T-helper 2 cell treated with Interferon-gamma antibody and Interleukin-4, amounts not matched to agents 100 ng/mL and 5 ng/mL, for 36 hours (primary cell): ENCODE data around the gene PTH2. TPM values are rescaled to one million over a fixed set of nuclear protein-coding genes. Genes with fewer than 3 reads are reported as not detected.
"Not testable (repeated sequence)": the region's sequence is repeated elsewhere in the genome, so short reads cannot be mapped to it uniquely, and the experiment has no call there.

Source experiments
- intact Hi-C: fragments of 100-400 bp; cut with micrococcal nuclease; formaldehyde crosslinking; loops from one replicate; pipeline ENCODE4 v1.15.1; 2023
- total RNA-seq: library from RNA; stranded (reverse); gene quantifications from 2 replicates; pipeline ENCODE4 v1.2.3, GENCODE V29; 2022

The PTH2 gene, protein sequence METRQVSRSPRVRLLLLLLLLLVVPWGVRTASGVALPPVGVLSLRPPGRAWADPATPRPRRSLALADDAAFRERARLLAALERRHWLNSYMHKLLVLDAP
- total RNA-seq: not detected in 2 replicates

DNA sequence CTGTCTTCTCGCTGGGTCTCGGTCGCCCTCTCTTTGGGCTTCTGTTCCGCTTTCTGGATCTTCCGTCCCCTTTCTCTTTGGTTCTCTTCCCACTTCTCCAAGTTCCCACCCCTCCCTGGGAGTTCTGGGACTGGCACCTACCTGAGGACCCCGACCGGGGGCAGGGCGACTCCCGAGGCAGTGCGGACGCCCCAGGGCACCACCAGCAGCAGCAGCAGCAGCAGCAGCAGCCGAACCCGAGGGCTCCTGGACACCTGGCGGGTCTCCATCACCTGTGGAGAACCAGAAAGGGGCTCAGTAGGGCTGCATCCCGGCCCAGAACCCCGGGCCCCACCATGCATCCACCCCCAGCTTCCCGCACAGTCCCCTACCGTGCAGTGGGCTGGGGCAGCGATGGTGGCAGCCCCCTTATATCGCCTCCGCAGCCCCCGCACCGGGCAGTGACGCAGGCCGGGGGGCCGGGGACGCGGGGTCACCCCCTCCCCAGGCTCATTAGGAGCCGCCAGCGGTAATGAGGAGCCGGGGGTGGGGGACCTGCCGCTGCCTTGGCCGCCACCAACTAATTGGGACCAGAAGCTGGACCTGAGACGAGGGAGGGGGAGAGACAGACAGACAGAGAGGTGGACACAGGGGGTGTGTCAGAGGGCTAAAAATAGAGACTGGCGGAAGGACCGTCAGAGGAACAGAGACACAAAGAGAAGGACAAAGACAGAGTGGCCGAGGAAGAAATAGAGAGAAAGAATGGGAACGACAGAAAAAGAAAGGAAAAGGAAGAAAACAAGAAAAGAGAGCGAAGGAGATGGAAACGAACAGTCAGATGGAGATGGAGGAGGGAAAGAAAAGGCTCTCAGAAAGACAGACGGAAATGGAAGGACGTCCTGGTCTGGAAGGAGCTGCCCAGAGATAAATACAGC is at the start of gene PTH2:
Gene PTH2 (minus strand): TSS at position 371 of the 914 bp plus-strand sequence. CDS start 102 bp downstream, at position 269.
- intact Hi-C loops: loop anchor here (2.0 kb wide), 1 partner anchor 19 kb away; no protein-coding TSS in a partner anchor

DNA sequence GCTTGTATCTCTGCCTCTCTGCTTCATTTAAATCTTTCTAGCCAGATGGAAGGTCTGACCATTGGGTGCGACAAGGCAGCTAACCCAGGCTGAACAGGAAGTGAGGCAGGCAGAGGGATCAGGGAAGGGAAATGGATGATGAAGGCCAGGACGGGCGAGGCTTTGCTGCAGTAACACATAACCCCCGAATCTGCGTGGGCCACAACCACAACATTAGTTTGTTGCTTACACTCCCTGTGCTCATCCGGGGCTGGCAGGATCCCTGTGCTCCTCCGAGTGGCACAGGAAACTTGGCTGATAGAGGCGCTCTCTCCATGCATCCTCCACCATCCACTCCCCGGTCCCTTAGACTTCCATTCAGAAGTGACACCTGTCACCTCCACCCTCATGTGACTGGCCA is 49.7 kb upstream of the PTH2 start:
- intact Hi-C loops: loop anchor here (10.0 kb wide), 1 partner anchor 478 kb away; the partner anchor contains the start of genes GYS1 and RUVBL2

- intact Hi-C loops: loop anchor here (1.0 to 10.0 kb wide), 3 partner anchors 78 to 476 kb away; partner anchors contain the start of genes GYS1 and RUVBL2
These were observed 47.4 kb upstream of the PTH2 start for GRCh38 chr19:49470615-49470978.

- intact Hi-C loops: loop anchor here (1.0 to 10.0 kb wide), 4 partner anchors 17 to 475 kb away; partner anchors contain the start of genes ALDH16A1, GYS1 and RUVBL2
These were observed 46.8 kb upstream of the PTH2 start for GRCh38 chr19:49469828-49470614.

- intact Hi-C loops: loop anchor here (1.0 kb wide), 1 partner anchor 16 kb away; the partner anchor contains the start of gene ALDH16A1
These were observed 45.7 kb upstream of the PTH2 start for GRCh38 chr19:49468746-49469447.

- intact Hi-C loops: no loop called here
These were observed 45.0 kb upstream of the PTH2 start for GRCh38 chr19:49468199-49468598.

DNA sequence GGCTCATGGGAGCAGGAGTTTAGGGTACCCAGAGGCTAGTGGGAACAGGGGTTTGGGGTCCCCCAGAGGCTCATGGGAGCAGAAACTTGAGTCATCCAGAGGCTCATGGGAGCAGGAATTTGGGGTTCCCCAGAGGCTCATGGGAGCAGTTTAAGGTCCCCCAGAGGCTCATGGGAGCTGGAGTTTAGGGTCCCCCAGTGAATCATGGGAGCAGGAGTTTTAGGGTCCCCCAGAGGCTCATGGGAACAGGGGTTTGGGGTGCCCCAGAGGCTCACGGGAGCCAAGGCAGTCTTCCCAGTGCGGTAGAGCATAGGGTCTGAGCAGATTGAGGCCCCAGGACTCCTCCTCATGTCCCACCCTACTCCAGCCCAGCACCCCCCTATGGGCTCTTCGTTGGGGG is 42.1 kb upstream of the PTH2 start:
- intact Hi-C loops: no loop called here

GRCh38 chr19:49463960-49464740 is 40.9 kb upstream of the PTH2 start:
- intact Hi-C loops: no loop called here

DNA sequence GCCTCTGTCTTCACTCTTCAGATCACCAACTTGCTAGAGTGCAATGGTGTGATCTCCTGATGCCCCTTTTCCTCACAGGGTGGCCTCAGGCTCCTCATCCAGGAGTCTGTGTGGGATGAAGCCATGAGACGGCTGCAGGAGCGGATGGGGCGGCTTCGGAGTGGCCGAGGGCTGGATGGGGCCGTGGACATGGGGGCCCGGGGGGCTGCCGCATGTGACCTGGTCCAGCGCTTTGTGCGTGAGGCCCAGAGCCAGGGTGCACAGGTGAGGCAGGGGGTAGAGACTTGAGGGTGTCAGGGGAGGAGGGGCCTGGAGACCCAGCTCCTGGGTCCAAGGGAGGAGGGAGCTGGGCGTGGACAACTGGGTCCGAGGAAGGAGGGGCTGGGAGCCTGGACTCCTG is 39.3 kb upstream of the PTH2 start:
- intact Hi-C loops: no loop called here

DNA sequence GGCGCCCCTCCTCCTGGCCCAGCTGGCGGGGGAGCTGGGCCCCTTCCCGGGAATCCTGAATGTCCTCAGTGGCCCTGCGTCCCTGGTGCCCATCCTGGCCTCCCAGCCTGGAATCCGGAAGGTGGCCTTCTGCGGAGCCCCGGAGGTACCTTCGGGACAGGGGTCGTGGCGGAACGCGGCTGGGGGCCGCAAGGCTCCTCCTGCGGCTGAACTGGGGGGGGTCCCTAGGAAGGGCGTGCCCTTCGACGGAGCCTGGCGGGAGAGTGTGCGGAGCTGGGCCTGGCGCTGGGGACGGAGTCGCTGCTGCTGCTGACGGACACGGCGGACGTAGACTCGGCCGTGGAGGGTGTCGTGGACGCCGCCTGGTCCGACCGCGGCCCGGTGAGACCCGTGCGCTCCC is 38.4 kb upstream of the PTH2 start:
- intact Hi-C loops: no loop called here

DNA sequence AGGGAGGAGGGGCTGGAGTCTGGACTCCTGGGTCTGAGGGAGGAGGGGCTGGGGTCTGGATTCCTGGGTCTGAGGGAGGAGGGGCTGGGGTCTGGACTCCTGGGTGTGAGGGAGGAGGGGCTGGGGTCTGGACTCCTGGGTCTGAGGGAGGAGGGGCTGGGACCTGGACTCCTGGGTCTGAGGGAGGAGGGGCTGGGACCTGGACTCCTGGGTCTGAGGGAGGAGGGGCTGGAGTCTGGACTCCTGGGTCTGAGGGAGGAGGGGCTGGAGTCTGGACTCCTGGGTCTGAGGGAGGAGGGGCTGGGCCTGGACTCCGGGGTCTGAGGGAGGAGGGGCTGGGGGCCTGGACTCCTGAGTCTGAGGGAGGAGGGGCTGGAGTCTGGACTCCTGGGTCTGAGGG is 37.9 kb upstream of the PTH2 start:
- intact Hi-C loops: not testable (repeated sequence)

GRCh38 chr19:49459388-49459787 is 36.1 kb upstream of the PTH2 start:
- intact Hi-C loops: no loop called here

DNA sequence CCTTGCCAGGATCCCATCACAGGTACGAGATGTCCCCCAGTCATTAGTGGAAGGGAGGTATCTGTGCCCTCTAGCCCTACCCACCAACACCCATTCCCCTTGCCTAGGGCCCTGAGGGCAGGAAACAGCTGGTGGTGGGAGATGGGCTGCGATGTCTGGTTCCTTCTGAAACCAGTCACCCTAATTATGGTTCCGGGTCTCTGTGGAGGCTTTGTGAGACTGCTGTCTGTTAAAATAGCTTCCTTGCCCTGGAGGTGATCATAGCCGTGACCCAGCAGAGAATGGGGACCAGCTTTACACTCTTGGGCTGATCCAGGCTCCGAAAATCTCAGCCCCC is 35.3 kb upstream of the PTH2 start:
- intact Hi-C loops: no loop called here

- intact Hi-C loops: no loop called here
These were observed 33.1 kb upstream of the PTH2 start for GRCh38 chr19:49456326-49456725.

- intact Hi-C loops: no loop called here
These were observed 32.5 kb upstream of the PTH2 start for GRCh38 chr19:49455773-49456172.

DNA sequence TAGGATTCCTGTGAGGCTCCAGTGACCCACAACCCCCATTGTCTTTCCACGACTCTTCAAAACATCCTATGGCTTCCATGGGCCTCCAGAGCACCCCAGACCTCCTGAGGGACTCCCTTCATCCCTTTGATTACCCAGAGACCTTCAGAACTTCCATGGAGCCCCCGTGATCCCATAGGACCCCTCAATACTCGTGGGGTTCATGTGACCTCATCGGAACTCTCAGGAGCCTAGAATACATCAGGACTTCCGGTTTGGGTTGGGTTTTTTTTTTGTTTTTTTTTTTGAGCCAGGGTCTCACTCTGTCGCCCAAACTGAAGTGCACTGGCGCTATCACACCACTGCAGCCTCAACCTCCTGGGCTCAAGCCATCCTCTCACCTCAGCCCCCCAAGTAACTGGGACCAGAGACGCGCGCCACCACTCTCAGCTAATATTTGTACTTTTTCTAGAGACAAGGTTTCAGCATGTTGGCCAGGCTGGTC is 30.6 kb upstream of the PTH2 start:
- intact Hi-C loops: loop anchor here (1.0 kb wide), 7 partner anchors 10 to 223 kb away; partner anchors contain the start of genes FLT3LG, RPL13A, RPS11 and RRAS

- intact Hi-C loops: loop anchor here (1.0 kb wide), 7 partner anchors 10 to 223 kb away; partner anchors contain the start of genes FLT3LG, RPL13A, RPS11 and RRAS
These were observed 29.9 kb upstream of the PTH2 start, which contains the start of gene ALDH16A1 for GRCh38 chr19:49453013-49453756. TSS of gene ALDH16A1 (plus strand) at chr19:49453225. CDS start at chr19:49453332, 107 bp downstream.

DNA sequence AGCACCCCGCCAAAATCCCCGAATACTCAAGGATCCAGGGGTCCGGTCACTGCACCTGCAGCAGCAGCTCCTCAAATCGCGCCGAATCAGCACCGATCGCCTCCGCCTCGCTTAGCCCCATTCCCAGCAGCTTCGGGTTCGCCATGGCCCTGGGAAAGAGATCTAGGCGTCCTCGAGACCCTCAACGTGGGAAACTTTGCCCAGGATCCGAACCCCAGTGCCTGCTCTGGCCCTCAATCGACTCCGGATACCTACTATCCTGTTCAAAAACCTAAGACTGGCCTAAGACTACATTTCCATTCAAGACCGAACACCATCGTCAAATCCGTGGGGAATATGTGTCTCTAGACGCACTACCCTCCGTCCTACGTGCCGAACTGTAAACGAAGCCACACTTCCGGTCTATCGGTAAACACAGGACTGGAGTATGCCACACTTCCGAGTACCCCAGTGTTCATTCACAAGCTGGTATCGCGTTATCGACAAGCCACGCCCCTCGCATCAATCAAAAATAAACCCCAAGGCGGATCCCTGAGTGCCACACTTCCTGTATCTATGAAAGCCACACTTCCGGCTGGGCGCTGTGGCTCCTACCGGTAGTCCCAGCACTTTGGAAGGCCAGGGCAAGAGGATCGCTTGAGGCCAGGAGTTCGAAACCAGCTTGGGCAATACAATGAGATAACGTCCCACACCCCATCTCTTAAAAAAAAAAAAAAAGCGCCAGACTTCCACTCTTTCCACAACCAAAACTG is 28.4 kb upstream of the PTH2 start, which contains the start of gene PIH1D1:
Gene PIH1D1 (minus strand): TSS at position 385 of the 752 bp plus-strand sequence. CDS start 240 bp downstream, at position 145.
- intact Hi-C loops: no loop called here
